ENCODE results near the gene ARID5B. TPM values are rescaled to one million over a fixed set of nuclear protein-coding genes. Genes with fewer than 3 reads are reported as not detected.

ARID5B gene
- polyA plus RNA-seq, 1 donor from 2014 or later = 2.1 TPM

DNA sequence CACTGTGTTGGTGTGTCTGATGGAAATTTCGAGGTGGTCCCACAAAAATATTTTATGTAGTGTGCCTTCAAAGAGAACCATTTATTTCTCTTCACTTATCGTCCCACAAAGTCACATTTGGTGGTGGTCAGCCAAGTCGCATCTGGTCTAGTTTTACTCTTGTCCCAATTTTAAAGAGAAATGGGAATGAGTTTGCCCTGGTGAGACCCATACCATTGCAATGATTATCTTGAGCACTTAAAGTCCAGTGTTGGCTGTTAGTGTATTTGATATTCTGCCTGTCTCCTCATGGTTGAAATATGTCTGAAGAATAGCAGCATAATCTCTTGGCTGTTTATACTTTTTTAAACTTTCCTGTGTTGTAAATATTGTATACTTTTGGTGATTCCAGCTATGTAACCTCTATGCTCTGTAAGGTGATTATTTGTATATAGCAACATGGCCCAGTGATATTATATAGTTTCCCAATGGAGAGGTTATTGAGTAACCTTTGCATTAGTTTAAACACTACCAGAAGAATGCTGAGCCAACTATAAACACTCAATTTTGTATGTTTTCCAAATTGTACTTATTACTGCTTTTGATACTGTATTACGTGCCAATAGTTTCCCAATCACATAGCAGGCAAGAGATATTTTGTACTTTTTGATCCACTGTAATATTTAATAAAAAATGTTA is 194.9 kb downstream of the ARID5B start:
- Histone ChIP-seq H3K9ac (ENCODE audit: low read length) (no peak overlapping the region), H3K27ac (ENCODE audit: low read length) (no peak overlapping the region), H3F3A (ENCODE audit: insufficient read depth, low read length, poor library complexity, severe bottlenecking) (no peaks in the 10 kb centered on the region), H3K79me2 (replicated peaks; ENCODE audit: insufficient read depth, low read length) (no peaks in the 10 kb centered on the region), H3K9me3 (ENCODE audit: low read length) (no peaks in the 10 kb centered on the region), H3K4me2 (ENCODE audit: low read length) (no peak overlapping the region), H3K9me2 (ENCODE audit: insufficient read depth, low read length) (no peaks in the 10 kb centered on the region), H3K27me3 (ENCODE audit: insufficient read depth, low read depth, low read length) (no peaks in the 10 kb centered on the region), H4K20me1 (ENCODE audit: insufficient read depth) (no peaks in the 10 kb centered on the region), H3K4me3 (ENCODE audit: low read length) (no peak overlapping the region), H3K36me3 (ENCODE audit: insufficient read depth, low read length) (no peaks in the 10 kb centered on the region), H2AFZ (ENCODE audit: low read depth, low read length) (no peak overlapping the region)
- TF ChIP-seq TAF1 (IDR thresholded peaks at IDR 0.05; ENCODE audit: low read depth) = no peak
- no peak for TF ChIP-seq POLR2AphosphoS5 (IDR thresholded peaks at IDR 0.05)
- no peak for TF ChIP-seq SMC3 (conservative IDR thresholded peaks at IDR 0.05; ENCODE audit: poor library complexity)
- no peak for TF ChIP-seq MXI1 (conservative IDR thresholded peaks at IDR 0.05; ENCODE audit: poor library complexity, severe bottlenecking)
- no peak for TF ChIP-seq EP300 (conservative IDR thresholded peaks at IDR 0.05; ENCODE audit: poor library complexity, severe bottlenecking)
- TF ChIP-seq, protein P1, sequence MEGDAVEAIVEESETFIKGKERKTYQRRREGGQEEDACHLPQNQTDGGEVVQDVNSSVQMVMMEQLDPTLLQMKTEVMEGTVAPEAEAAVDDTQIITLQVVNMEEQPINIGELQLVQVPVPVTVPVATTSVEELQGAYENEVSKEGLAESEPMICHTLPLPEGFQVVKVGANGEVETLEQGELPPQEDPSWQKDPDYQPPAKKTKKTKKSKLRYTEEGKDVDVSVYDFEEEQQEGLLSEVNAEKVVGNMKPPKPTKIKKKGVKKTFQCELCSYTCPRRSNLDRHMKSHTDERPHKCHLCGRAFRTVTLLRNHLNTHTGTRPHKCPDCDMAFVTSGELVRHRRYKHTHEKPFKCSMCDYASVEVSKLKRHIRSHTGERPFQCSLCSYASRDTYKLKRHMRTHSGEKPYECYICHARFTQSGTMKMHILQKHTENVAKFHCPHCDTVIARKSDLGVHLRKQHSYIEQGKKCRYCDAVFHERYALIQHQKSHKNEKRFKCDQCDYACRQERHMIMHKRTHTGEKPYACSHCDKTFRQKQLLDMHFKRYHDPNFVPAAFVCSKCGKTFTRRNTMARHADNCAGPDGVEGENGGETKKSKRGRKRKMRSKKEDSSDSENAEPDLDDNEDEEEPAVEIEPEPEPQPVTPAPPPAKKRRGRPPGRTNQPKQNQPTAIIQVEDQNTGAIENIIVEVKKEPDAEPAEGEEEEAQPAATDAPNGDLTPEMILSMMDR (IDR thresholded peaks at IDR 0.05; ENCODE audit: poor library complexity, severe bottlenecking) = no peak
- no peak for TF ChIP-seq RAD21 (conservative IDR thresholded peaks at IDR 0.05)
- TF ChIP-seq EZH2 (IDR thresholded peaks at IDR 0.05; ENCODE audit: borderline replicate concordance, insufficient read depth, low read length, poor library complexity, severe bottlenecking) = no peak
- TF ChIP-seq, protein P2, sequence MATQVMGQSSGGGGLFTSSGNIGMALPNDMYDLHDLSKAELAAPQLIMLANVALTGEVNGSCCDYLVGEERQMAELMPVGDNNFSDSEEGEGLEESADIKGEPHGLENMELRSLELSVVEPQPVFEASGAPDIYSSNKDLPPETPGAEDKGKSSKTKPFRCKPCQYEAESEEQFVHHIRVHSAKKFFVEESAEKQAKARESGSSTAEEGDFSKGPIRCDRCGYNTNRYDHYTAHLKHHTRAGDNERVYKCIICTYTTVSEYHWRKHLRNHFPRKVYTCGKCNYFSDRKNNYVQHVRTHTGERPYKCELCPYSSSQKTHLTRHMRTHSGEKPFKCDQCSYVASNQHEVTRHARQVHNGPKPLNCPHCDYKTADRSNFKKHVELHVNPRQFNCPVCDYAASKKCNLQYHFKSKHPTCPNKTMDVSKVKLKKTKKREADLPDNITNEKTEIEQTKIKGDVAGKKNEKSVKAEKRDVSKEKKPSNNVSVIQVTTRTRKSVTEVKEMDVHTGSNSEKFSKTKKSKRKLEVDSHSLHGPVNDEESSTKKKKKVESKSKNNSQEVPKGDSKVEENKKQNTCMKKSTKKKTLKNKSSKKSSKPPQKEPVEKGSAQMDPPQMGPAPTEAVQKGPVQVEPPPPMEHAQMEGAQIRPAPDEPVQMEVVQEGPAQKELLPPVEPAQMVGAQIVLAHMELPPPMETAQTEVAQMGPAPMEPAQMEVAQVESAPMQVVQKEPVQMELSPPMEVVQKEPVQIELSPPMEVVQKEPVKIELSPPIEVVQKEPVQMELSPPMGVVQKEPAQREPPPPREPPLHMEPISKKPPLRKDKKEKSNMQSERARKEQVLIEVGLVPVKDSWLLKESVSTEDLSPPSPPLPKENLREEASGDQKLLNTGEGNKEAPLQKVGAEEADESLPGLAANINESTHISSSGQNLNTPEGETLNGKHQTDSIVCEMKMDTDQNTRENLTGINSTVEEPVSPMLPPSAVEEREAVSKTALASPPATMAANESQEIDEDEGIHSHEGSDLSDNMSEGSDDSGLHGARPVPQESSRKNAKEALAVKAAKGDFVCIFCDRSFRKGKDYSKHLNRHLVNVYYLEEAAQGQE (IDR thresholded peaks at IDR 0.05; ENCODE audit: borderline replicate concordance) = no peak

DNA sequence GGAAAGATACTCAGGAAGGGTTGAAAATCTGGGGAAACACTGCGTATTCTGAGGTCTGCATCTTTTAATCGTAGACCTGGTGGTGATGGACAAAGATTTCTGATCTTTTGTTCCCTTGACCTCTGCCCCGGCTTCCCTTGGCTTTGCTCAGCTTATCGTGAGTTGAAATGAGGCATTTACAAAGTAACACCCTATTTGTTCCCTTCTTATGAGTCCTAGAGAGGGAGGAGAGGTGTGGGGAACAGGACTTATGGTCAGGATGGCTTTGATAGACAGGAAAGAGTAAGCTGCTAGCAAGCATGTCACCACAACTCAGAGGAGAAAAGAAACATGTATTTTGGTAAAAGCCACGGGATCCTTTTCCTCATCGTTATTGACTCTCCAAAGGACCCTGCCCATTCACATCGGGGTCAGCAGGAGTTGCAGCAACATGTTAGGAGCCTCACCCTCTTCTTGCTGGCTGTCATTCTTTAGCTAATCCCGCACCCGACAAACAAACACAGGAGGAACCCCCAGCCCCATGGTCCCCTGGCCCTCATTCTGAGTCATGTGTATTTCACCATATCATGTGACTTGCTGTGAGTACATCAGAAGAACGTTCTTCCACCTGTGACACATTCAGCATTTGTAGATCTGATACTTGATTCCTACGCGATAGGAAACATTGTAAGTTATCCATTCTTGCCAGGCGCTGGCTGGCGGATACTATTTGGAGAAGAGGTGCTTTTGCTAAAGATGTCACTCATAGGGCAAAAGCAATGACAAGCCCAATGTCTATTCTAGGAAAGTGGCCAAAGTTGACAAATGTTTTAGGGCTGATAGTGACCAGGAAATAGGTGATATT is 197.0 kb downstream of the ARID5B start:
- H4K20me1 ChIP-seq (ENCODE audit: insufficient read depth) = no peaks in the 10 kb centered on the region
- H3K79me2 ChIP-seq (replicated peaks; ENCODE audit: insufficient read depth, low read length) = no peaks in the 10 kb centered on the region
- H3K9me2 ChIP-seq (ENCODE audit: insufficient read depth, low read length) = no peaks in the 10 kb centered on the region
- no peaks in the 10 kb centered on the region for H3F3A ChIP-seq (ENCODE audit: insufficient read depth, low read length, poor library complexity, severe bottlenecking)
- H2AFZ ChIP-seq (ENCODE audit: low read depth, low read length) = no peak overlapping the region
- H3K4me2 ChIP-seq (ENCODE audit: low read length) = no peak overlapping the region
- no peak for TF ChIP-seq TAF1 (IDR thresholded peaks at IDR 0.05; ENCODE audit: low read depth)
- no peak overlapping the region for H3K9ac ChIP-seq (ENCODE audit: low read length)
- H3K27me3 ChIP-seq (ENCODE audit: insufficient read depth, low read depth, low read length) = no peaks in the 10 kb centered on the region
- no peak overlapping the region for H3K4me3 ChIP-seq (ENCODE audit: low read length)
- H3K36me3 ChIP-seq (ENCODE audit: insufficient read depth, low read length) = no peaks in the 10 kb centered on the region
- no peak overlapping the region for H3K27ac ChIP-seq (ENCODE audit: low read length)
- no peaks in the 10 kb centered on the region for H3K9me3 ChIP-seq (ENCODE audit: low read length)

All from neural cell (in vitro differentiated cells).